CD4-positive, alpha-beta T cell treated with Interleukin-1 beta for 1 hour (primary cell): ENCODE results near the gene TM2D3.

Experiments used
- DNase-seq, 2 donors: peaks; one replicate each; pipeline ENCODE4 v3.0.0-alpha.2; 2020 to 2022

TM2D3 gene

DNA sequence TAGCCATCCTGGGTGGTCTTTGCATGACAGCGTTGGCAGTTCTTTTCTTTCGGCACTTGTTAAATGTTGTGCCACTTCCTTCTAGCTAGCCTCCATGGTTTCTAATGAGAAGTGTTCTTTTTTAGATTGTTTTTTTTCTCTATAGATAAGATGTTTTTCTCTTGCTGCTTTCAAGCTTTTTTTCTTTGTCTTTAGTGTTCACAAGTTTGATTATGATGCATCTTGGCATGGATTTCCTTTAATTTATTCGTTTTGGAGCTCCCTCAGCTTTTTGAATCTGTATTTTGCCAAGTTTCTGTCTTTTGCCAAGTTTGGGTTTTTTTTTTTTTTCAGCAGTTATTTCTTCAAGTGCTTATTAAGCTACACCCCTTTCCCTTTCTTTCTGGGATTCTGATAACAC lies 53.1 kb downstream of the TM2D3 start:
- DNase-seq = no peak

- no peak for DNase-seq
These were observed 54.7 kb downstream of the TM2D3 start for GRCh38 chr15:101597360-101597928.

DNA sequence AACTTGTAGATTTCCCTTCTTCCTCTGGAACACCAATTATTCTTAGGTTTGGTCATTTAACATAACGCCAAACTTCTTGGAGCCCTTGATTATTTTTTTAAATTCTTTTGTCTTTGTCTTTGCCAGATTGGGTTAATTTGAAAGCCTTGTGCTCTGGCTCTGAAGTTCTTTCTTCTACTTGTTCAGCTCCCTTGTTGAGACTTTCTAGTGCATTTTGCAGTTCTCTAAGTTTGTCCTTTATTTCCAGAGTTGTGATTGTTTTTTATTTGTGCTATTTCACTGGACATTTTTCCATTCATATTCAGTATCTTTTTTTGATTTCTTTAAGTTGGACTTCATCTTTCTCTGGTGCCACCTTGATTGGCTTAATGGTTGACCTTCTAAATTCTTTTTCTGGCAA lies 55.5 kb downstream of the TM2D3 start:
- no peak for DNase-seq
